Effector CD4-positive, alpha-beta T cell (primary cell): Measurements from ENCODE around the gene MFSD11.
"Not testable (repeated sequence)": the region's sequence is repeated elsewhere in the genome, so short reads cannot be mapped to it uniquely, and the experiment has no call there.

Experiments used
- DNase-seq: peaks from one replicate; pipeline ENCODE4 v3.0.0-alpha.2; 2020
- total RNA-seq: gene quantifications from one replicate; lab custom pipeline; 2026; lab: John Stamatoyannopoulos, UW

Gene MFSD11
- 46.7 reads per million, percentile 67 among the genes with 10 or more reads in this experiment for total RNA-seq

DNA sequence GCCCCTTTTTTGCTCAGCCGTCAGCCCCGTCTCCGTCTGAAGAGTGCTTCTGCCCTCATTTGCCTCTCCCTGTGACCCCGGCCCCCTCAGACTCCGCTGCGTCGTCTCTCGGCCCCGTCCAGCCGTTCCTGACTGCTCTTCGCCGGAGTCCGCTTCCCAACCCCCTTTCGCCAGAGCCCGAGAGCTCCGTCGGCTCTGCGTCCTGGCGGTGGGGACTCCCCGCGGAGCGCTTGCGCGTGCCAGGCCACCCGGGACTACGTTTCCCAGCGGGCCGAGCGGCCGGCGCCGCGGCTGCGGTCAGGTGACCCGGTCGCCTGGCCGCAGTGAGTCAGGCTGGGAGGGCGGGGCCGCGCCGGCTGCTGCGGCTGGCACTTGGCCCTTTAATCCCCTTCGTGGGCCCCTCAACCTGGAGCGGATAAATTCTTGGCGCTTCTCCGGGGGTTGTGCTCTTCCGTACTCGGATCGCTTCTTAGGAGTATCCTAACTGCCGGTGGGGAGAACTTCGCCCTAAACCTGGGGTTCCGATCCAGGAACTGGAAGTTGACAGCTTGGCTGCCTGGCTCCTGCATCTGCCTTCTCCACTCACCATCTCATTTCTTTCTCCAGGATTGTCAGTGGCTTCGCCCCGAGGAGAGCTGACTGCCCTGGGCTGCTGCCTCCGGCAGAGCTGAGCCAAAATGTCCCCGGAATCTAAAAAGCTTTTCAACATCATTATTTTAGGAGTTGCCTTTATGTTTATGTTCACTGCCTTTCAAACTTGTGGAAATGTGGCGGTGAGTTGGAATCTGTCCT, at the start of gene MFSD11:
MFSD11 (plus strand) TSS at position 444 of the 792 bp plus-strand sequence; CDS start at position 678, 234 bp downstream.
- DNase-seq: peak; percentile 86

DNA sequence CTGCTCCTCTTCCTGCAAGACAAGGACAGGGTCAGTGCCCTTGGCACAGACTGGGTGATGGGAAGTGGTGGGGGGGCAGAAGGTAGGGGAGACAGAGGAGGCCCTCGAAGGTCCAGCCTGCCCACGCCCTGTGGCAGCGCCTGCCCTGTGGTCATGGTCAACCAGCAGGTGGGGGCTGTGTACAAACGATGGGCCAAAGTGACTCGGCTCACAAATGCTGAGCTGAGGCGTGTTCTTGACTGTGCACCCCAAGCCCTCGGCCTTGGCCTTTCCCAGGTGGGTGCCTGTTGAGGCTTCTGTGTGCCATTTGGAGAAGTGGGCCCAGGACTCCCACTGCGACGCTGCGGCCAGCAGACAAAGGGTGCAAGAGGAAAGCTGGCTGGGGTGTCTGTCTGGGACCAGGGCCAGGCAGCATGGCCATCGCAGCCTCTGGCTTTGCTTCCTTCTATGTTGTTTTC, 49.7 kb upstream of the MFSD11 start:
- DNase-seq: no peak

DNA sequence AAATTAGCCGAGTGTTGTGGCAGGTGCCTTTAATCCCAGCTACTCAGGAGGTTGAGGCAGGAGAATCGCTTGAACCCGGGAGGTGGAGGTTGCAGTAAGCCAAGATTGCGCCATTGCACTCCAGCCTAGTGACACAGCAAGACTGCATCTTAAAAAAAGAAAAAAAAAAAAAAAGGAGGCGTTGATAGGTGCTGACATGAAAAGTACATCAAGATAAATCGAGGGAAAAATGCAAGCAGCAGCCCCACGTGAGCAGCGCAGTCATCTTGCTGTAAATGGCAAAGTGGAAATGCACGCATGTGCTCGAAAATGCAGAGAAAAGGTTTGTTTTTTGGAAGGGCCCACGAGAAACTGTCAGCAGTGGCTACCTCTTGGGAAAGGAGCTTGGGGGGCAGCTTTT, 48.1 kb upstream of the MFSD11 start:
- DNase-seq: no peak

DNA sequence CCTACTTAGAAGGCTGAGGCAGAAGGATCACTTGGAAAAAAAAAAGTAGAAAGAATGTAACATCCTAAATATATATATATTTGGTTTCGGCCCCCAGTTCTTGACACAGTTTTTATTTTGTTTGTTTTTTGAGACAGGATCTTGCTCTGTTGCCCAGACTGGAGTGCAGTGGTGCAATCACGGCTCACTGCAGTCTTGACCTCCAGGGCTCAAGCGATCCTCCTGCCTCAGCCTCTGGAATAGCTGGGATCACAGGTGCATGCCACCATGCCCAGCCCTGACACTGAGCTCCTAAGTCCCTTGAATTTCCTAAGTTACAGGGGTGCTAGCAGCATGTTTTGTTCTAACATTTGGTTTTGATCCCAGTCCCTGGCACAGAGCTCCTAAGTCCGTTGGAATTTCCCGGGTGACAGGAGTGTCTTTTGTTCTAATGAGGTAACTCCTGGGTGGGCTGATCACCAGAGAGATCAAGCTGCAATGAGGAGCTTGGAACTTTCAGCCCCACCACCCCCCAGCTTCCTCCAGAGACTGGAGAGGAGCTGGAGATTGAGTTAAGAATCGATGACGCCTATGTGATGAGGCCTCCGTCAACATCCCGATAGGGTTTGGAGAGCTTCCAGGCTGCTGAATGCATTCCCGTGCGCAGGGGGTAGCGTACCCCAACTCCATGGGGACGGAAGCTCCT, 47.2 kb upstream of the MFSD11 start:
- DNase-seq: no peak

GRCh38 chr17:76691379-76692191, 46.3 kb upstream of the MFSD11 start:
- no peak for DNase-seq

DNA sequence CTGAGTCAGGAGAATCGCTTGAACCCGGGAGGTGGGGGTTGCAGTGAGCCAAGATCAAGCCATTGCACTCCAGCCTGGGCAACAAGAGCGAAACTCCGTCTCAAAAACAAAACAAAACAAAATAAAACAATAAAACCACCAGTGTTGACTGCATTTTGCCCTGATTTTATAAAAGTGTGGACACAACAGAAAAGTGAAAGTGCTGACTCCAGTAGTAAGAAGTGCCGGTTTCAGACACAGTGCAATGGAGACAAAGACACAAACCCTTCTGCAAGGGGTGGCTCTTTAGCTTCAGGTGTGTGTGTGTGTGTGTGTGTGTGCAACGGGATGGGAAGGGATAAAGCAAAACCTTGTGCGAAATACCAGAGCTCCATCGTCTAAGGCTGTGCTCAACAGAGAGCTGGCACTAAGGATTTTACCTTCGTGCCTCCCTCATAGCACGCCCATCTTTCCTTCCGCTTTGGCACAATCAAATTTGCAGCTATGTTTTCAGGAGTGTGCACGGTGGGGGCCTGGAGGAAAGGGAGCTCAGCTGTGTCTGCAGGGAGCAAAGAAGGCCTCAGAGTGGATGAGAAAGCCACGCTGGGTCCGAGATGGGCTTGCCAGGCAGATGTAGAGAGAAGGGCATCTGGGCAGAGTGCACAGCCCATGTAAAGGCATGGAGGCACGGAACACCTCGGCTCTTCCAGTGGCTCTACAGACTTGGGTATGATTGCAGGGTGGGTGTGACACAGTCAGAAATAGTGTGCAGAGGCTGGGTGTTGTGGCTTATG, 42.7 kb upstream of the MFSD11 start:
- no peak for DNase-seq

- no peak for DNase-seq
These were observed 40.9 kb upstream of the MFSD11 start for GRCh38 chr17:76696763-76697701.

DNA sequence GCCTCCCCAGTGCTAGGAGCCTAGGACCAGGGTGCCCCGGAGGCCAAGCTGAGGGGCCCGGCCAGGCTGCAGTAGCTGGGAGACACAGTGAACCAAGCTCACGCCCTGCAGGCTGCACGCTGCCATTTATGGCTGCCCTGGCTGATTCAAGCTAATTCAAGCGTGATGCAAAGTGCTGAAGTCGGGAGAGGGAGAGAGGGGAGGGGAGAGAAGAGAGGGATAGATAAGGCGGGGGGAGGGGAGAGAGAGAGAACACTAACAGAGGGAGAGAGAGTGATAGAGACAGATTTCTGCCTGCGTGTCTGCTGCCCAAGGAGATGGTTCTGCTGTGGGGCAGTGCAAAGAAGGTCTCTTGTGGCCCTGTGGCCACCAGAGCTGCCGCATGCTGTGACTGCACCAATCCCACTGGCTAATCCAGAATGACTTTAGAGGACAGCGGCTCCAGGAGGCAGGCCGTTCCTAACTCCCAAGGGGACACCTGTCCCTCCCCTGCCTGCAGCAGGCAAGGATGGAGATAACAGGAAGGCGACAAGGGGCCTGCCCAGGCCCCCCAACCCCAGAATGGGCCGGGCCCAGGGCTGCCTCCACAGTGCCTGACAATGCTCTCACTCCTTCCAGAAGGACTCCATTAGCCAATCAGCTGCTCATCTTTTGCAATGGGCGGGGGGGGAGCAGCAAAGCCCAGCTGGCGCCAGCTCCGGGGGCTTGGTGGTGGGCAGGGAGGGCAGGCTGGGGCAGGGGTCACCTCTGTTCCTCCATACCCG, 40.0 kb upstream of the MFSD11 start:
- no peak for DNase-seq

- DNase-seq: not testable (repeated sequence)
These were observed 39.4 kb upstream of the MFSD11 start for GRCh38 chr17:76698466-76698977.

DNA sequence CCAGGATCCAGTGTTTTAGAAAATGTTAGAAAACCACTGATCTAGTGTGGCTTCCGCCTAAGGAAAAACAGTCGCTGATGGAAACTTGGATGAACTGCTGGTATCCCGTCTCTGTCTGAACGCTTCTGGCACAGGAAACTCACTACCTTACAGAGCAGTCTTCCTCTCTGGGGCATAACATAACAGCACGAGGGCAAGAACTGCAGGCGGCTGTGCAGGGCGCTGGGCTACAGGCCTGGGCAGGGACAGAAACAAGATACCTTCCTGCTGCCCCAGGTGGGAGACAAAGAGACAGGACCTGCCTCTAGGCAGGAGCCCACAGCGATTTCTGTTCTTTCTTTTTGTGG, 37.7 kb upstream of the MFSD11 start:
- no peak for DNase-seq

GRCh38 chr17:76700617-76701470, 37.1 kb upstream of the MFSD11 start:
- DNase-seq: no peak

DNA sequence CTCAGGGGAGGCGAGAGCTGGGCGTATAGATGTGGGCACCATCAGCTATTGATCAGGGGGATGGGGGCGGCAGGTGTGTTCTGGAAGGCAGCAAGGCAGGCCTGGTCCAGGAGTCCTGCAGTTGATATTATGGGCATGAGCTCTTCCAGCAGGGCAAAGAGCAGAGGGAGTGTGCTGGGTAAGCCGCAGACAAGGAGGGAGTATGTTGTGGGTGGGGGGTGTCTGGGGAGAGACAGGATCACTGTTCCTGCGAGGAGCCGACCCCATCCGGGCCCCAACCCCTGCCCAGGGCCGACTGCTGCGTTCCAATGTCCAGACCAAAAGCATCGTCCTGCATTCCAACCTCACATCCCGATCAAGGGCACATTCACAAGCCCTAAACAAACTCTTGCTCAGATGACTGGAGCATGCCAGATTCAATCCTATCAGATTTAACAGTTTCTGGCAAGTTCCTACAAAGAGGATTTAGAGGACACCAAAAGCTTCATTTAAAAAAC, 36.4 kb upstream of the MFSD11 start:
- DNase-seq: no peak

DNA sequence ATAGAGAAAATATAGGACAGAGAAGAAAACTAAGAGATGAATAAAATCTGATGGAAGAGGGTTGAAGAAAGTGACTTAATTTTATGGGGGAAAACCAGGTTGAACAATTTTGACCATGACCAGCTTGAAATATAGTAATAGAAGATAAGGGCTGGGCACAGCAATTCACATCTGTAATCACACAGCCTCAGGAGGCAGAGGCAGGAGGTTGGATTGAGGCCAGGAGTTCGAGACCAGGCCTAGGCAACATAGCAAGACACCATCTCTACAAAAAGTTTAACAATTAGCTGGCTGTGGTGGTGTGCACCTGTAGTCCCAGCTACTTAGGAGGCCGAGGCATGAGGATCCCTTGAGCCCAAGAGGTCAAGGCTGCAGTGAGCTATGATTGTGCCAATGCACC, 35.8 kb upstream of the MFSD11 start:
- DNase-seq: no peak

GRCh38 chr17:76702941-76703637, 34.8 kb upstream of the MFSD11 start:
- no peak for DNase-seq

- DNase-seq: no peak
These were observed 33.1 kb upstream of the MFSD11 start for GRCh38 chr17:76704805-76705204.

DNA sequence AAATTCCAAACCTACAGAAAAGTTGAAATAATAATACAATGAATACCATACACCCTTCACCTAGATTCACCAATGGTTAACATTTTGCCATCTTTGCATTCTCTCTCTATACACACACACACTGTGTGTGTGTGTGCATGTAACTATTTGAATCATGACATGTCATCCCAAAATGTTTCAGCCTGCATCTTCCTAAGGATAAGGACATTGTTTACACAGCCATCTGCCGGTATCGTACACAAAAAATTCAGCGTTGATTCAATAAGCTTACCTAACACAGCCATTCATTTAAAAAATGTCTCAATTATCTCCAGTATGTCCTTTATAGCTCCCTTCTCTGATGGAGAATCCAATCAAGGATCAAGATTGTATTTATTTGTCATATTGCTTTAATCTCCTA, 31.1 kb upstream of the MFSD11 start:
- no peak for DNase-seq

GRCh38 chr17:76707985-76708807, 29.7 kb upstream of the MFSD11 start:
- no peak for DNase-seq
